ENCODE measurements around the gene ATE1. TPM values are rescaled to one million over a fixed set of nuclear protein-coding genes. Genes with fewer than 3 reads are reported as not detected.

The ATE1 gene
- total and polyA plus RNA-seq, 2 of the 4 experiments (the other 2 are of a cell fraction) = 6.4 to 27.8 TPM

DNA sequence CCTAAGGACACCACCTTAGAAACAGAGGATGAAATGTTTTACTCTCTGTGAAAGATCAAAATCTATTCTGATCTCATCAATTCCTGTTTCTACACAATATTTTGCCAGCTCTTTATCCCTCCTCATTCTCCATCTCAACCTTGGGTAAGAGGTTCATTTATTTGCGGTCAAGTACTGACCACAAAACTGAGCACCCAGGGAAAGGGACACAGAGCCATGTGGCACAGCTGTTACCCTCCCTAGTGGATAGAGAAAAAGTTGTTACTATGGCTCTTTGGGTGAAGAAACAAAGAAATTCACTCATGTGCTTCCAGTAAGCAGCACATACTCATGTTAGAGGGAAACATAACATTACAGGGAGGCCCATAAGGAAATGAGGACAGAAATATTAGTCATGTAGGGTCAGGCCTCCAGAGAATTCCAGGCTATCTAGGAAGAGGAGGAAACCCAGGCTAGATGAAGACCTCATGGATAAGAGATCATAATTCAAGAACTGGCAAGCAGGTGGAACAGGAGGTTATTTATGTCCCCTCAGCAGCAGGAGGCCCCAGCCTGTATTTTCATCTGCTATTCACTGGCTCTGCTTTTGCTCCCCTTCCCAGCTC is 114.5 kb downstream of the ATE1 start:
- H3K18ac ChIP-seq (ENCODE audit: low read depth, low read length) = no peak overlapping the region
- no peak overlapping the region for H4K91ac ChIP-seq (ENCODE audit: insufficient read depth, low read depth, low read length)
- CTCF ChIA-PET = interaction anchor here (0.6 kb wide), 1 partner anchor 471 kb away, joined by 3 read pairs; no protein-coding TSS in a partner anchor
- H3K4me1 ChIP-seq (ENCODE audit: control insufficient read depth, insufficient read depth, low read length) = peaks cover 2% of the 10 kb centered on the region; the same call in 1 of the 2 replicates
- no TSS peak for BruUV-seq (replicated peaks)
- H2BK5ac ChIP-seq (ENCODE audit: low read depth, low read length, poor library complexity, severe bottlenecking) = no peak overlapping the region
- intact Hi-C loops (cut with micrococcal nuclease) = no loop called here
- H2BK20ac ChIP-seq (ENCODE audit: low read depth, low read length) = no peak overlapping the region
- H3K9me1 ChIP-seq (ENCODE audit: insufficient read depth, low read length) = no peaks in the 10 kb centered on the region; the same call in 1 of the 2 replicates
- no peak overlapping the region for H2AK5ac ChIP-seq (ENCODE audit: low read depth, low read length)
- H3K23ac ChIP-seq (ENCODE audit: low read depth, low read length) = no peak overlapping the region
- no peak overlapping the region for H3K27ac ChIP-seq (ENCODE audit: insufficient read depth, low read length)
- dilution Hi-C loops (cut with HindIII; ENCODE audit: low sequenced_read_pairs, unreplicated experiment) = no loop called here
- in situ Hi-C loops (cut with MboI; ENCODE audit: low sequenced_read_pairs) = no loop called here
- no peak overlapping the region for H4K5ac ChIP-seq (ENCODE audit: low read depth, low read length)
- H2AK9ac ChIP-seq (replicated peaks; ENCODE audit: low read depth, low read length, poor library complexity) = no peak overlapping the region
- POLR2A ChIA-PET (ENCODE audit: unreplicated experiment) = no interaction called here
- H2BK15ac ChIP-seq (ENCODE audit: low read depth, low read length) = no peak overlapping the region
- H2AFZ ChIP-seq (replicated peaks; ENCODE audit: low read length, poor library complexity) = no peak overlapping the region
- H3K56ac ChIP-seq (ENCODE audit: extremely low read depth, insufficient read depth, low read length) = no peak overlapping the region
- H3K4ac ChIP-seq (ENCODE audit: low read depth, low read length) = no peak overlapping the region
- H4K20me1 ChIP-seq (ENCODE audit: insufficient read depth, low read length) = no peaks in the 10 kb centered on the region
- no peaks in the 10 kb centered on the region for H3K9me3 ChIP-seq (ENCODE audit: control insufficient read depth, insufficient read depth, low read length)
- no peaks in the 10 kb centered on the region for H3K36me3 ChIP-seq (ENCODE audit: control insufficient read depth, insufficient read depth, low read length)
- WGBS, 2 experiments (ENCODE audit: extremely low coverage in 2 of 2, insufficient read length in 1 of 2) = no CpG with 5 or more reads among the region's 1 CpG
- TF ChIP-seq POLR2A (IDR thresholded peaks at IDR 0.05; ENCODE audit: low read depth, low read length) = no peak
- no peak for TF ChIP-seq CHD1 (IDR thresholded peaks at IDR 0.05; ENCODE audit: low read depth, low read length)
- no peak for TF ChIP-seq NFE2L2 (IDR thresholded peaks at IDR 0.05; ENCODE audit: low read depth, low read length)
- TF ChIP-seq RCOR1 (IDR thresholded peaks at IDR 0.05; ENCODE audit: insufficient replicate concordance, low read length) = no peak
- TF ChIP-seq CEBPB (IDR thresholded peaks at IDR 0.05; ENCODE audit: low read depth, low read length) = no peak
- TF ChIP-seq, protein P1, sequence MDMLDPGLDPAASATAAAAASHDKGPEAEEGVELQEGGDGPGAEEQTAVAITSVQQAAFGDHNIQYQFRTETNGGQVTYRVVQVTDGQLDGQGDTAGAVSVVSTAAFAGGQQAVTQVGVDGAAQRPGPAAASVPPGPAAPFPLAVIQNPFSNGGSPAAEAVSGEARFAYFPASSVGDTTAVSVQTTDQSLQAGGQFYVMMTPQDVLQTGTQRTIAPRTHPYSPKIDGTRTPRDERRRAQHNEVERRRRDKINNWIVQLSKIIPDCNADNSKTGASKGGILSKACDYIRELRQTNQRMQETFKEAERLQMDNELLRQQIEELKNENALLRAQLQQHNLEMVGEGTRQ (IDR thresholded peaks at IDR 0.05; ENCODE audit: low read depth, low read length) = no peak
- no peak for TF ChIP-seq MAZ (IDR thresholded peaks at IDR 0.05; ENCODE audit: borderline replicate concordance, low read depth, low read length)
- no peak for TF ChIP-seq MAFK (IDR thresholded peaks at IDR 0.05; ENCODE audit: low read depth, low read length)
- no peak for TF ChIP-seq FOS (IDR thresholded peaks at IDR 0.05; ENCODE audit: low read depth, low read length)
- TF ChIP-seq RAD21 (IDR thresholded peaks at IDR 0.05; ENCODE audit: low read length) = no peak
- TF ChIP-seq SMC3 (IDR thresholded peaks at IDR 0.05; ENCODE audit: low read depth, low read length) = no peak
- no peak for TF ChIP-seq BHLHE40 (IDR thresholded peaks at IDR 0.05; ENCODE audit: low read depth, low read length)
- TF ChIP-seq, protein P2, sequence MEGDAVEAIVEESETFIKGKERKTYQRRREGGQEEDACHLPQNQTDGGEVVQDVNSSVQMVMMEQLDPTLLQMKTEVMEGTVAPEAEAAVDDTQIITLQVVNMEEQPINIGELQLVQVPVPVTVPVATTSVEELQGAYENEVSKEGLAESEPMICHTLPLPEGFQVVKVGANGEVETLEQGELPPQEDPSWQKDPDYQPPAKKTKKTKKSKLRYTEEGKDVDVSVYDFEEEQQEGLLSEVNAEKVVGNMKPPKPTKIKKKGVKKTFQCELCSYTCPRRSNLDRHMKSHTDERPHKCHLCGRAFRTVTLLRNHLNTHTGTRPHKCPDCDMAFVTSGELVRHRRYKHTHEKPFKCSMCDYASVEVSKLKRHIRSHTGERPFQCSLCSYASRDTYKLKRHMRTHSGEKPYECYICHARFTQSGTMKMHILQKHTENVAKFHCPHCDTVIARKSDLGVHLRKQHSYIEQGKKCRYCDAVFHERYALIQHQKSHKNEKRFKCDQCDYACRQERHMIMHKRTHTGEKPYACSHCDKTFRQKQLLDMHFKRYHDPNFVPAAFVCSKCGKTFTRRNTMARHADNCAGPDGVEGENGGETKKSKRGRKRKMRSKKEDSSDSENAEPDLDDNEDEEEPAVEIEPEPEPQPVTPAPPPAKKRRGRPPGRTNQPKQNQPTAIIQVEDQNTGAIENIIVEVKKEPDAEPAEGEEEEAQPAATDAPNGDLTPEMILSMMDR (conservative IDR thresholded peaks at IDR 0.05; ENCODE audit: low read depth, low read length) = no peak
- TF ChIP-seq MXI1 (IDR thresholded peaks at IDR 0.05; ENCODE audit: borderline replicate concordance, low read depth, low read length) = no peak
- H3K27me3 ChIP-seq (ENCODE audit: control insufficient read depth, insufficient read depth, low read length) = no peaks in the 10 kb centered on the region
- no peak overlapping the region for H3K4me3 ChIP-seq (ENCODE audit: insufficient read depth, low read depth, low read length)
- no peak overlapping the region for H3K14ac ChIP-seq (replicated peaks; ENCODE audit: low read depth, low read length)
- no peak overlapping the region for H2BK120ac ChIP-seq (ENCODE audit: low read depth, low read length)
- no peak overlapping the region for H3K9ac ChIP-seq (ENCODE audit: low read depth, low read length)
- H3K4me2 ChIP-seq (ENCODE audit: low read depth, low read length) = no peak overlapping the region
- DNase-seq (peak; percentile 49), ATAC-seq (ENCODE audit: low read depth) (peak; percentile 67)
- H3K79me1 ChIP-seq (ENCODE audit: low read depth in 1 of 2, low read length in 2 of 2) = no peaks in the 10 kb centered on the region
- H4K8ac ChIP-seq (ENCODE audit: low read depth in 2 of 2, low read length in 2 of 2) = no peak overlapping the region
